RWPE2 (cell line): ENCODE measurements around the gene MRPL2.
"Not testable (repeated sequence)": the region's sequence is repeated elsewhere in the genome, so short reads cannot be mapped to it uniquely, and the experiment has no call there.

ENCODE experiments used
- ATAC-seq: fragments of 200-7000 bp; cut with Tn5 transposase; 3 replicates; pipeline ENCODE4 v1.9.1; 2021; ENCODE audit warnings: low read depth
- DNase-seq: peaks from one replicate; pipeline ENCODE4 v3.0.0-alpha.2; 2020; ENCODE audit warnings: low spot score
- H3K27ac ChIP-seq: fragments of 450-650 bp; 2 replicates; pipeline ENCODE4 v1.5.1; 2017; ENCODE audit warnings: mild to moderate bottlenecking; ENCODE audit not compliant: poor library complexity, severe bottlenecking
- H3K27me3 ChIP-seq: fragments of 250-450 bp; sonication (Bioruptor Pico); 2 replicates; pipeline ENCODE4 v1.5.1; 2021; ENCODE audit warnings: mild to moderate bottlenecking, moderate library complexity; ENCODE audit not compliant: insufficient read depth, poor library complexity, severe bottlenecking
- H3K36me3 ChIP-seq: fragments of 250-450 bp; sonication (Bioruptor Pico); 2 replicates; pipeline ENCODE4 v1.5.1; 2020; ENCODE audit warnings: low read depth, mild to moderate bottlenecking, moderate library complexity
- H3K4me1 ChIP-seq: fragments of 250-450 bp; sonication (Bioruptor Pico); 2 replicates; pipeline ENCODE4 v1.5.1; 2021; ENCODE audit warnings: mild to moderate bottlenecking, moderate library complexity; ENCODE audit not compliant: insufficient read depth, poor library complexity, severe bottlenecking
- H3K4me3 ChIP-seq: fragments of 250-450 bp; sonication (Bioruptor Pico); 2 replicates; pipeline ENCODE4 v1.5.1; 2021; ENCODE audit warnings: mild to moderate bottlenecking, moderate library complexity; ENCODE audit not compliant: severe bottlenecking
- H3K9me3 ChIP-seq: fragments of 250-450 bp; sonication (Bioruptor Pico); 2 replicates; pipeline ENCODE4 v1.5.1; 2021; ENCODE audit warnings: mild to moderate bottlenecking, moderate library complexity; ENCODE audit not compliant: severe bottlenecking
- TF ChIP-seq, protein P1 (sequence below): fragments of 450-650 bp; IDR thresholded peaks from one replicate; pipeline ENCODE4 v1.5.1; 2017; ENCODE audit warnings: mild to moderate bottlenecking, moderate library complexity; ENCODE audit not compliant: poor library complexity, severe bottlenecking

MRPL2 gene

DNA sequence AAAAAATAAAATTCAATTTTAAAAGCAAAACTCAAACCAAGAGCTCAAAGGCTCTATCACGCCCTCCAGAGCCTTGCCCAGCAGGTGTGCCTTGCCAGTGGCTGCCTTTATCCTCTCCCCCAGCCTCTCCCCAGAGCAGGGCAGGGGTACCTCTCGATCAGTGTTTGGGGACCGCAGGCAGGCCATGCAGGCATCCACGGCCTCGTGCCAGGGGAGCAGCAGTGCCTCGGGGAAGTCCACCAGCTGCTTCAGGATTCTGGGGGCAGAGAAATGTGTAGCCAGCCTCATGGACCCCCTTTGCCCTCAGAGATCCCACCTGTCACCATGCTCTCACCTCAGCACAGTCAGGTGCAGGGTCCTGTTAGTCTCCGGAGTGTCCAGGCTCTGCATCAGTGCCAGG is 11.2 kb downstream of the MRPL2 start:
- H3K36me3 ChIP-seq: peaks cover 61% of the 10 kb centered on the region
- no peak for ATAC-seq
- no peak overlapping the region for H3K4me3 ChIP-seq
- no peaks in the 10 kb centered on the region for H3K9me3 ChIP-seq
- H3K27ac ChIP-seq: no peak overlapping the region
- TF ChIP-seq, protein P1, sequence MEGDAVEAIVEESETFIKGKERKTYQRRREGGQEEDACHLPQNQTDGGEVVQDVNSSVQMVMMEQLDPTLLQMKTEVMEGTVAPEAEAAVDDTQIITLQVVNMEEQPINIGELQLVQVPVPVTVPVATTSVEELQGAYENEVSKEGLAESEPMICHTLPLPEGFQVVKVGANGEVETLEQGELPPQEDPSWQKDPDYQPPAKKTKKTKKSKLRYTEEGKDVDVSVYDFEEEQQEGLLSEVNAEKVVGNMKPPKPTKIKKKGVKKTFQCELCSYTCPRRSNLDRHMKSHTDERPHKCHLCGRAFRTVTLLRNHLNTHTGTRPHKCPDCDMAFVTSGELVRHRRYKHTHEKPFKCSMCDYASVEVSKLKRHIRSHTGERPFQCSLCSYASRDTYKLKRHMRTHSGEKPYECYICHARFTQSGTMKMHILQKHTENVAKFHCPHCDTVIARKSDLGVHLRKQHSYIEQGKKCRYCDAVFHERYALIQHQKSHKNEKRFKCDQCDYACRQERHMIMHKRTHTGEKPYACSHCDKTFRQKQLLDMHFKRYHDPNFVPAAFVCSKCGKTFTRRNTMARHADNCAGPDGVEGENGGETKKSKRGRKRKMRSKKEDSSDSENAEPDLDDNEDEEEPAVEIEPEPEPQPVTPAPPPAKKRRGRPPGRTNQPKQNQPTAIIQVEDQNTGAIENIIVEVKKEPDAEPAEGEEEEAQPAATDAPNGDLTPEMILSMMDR: no peak
- DNase-seq: no peak
- peaks cover 4% of the 10 kb centered on the region for H3K4me1 ChIP-seq
- no peaks in the 10 kb centered on the region for H3K27me3 ChIP-seq

DNA sequence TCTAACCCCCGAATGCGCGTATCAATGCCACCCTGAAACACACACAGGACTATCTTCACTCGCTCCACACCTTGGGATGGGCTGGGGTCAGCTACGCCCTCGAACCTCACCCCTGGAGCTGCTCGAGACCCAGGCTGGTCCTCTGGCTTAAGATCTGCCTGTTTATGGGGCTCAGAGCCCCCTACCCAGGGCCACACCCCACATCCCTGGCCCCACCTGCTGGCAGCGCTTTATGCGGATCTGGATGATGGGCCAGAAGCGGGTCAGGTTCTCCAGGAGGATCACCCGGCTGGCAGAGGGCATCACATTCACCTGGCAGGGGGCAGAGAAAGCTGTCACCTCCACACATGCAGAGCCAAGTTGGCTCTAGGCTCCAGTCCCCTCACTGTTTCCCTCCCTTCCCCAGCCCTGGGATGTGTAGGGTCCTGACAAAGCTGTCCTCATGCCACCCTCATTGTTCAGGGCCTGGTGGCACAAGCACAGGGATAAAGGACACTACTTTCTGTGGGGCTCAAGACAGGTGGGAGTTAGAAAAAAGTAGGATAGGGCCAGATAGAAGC is 13.8 kb downstream of the MRPL2 start:
- TF ChIP-seq, protein P1: no peak
- ATAC-seq: no peak

DNA sequence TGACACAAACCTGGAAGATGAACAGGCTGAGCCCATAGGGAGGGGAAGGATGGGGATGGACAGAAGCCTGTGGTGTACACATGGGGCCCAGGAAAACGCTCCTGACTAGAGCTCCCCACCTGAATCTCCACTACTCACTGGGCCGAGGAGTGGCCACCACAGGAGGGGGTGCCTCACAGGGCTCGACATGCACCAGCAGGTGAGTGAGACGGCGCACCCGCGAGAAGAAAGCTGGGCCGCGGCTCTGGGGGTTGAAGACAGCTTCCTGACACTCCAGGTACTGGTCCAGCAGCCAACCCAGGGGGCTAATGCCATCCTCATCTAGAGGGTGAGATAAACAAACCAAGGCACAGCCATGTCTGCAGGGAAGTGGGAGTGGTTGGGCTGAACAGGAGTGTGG is 15.9 kb downstream of the MRPL2 start:
- no peak overlapping the region for H3K4me3 ChIP-seq
- peaks cover 49% of the 10 kb centered on the region for H3K36me3 ChIP-seq
- DNase-seq (no peak), ATAC-seq (no peak)
- H3K27me3 ChIP-seq: no peaks in the 10 kb centered on the region
- H3K4me1 ChIP-seq: no peaks in the 10 kb centered on the region
- H3K27ac ChIP-seq: no peak overlapping the region
- TF ChIP-seq, protein P1: no peak
- H3K9me3 ChIP-seq: no peaks in the 10 kb centered on the region

More for the DNA sequence above, 13.8 kb downstream of the MRPL2 start:
- peaks cover 57% of the 10 kb centered on the region for H3K36me3 ChIP-seq
- no peaks in the 10 kb centered on the region for H3K4me1 ChIP-seq
- H3K4me3 ChIP-seq: no peak overlapping the region
- no peak overlapping the region for H3K27ac ChIP-seq
- DNase-seq: no peak
- H3K27me3 ChIP-seq: no peaks in the 10 kb centered on the region
- no peaks in the 10 kb centered on the region for H3K9me3 ChIP-seq

DNA sequence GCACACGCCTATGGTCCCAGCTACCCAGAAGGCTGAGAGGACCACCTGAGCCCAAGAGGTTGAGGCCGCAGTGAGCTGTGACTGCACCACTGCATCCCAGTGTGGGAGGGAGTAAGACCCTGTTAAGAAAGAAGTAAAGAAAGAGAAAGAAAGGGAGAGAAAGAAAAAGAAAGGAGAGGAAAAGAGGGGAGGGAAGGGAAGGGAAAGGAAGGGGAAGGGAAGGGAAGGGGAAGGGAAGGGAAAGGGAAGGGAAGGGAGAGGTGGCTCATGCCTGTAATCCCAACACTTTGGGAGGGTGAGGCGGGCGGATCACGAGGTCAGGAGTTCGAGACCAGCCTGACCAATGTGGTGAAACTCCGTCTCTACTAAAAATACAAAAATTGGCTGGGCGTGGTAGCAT is 17.8 kb downstream of the MRPL2 start:
- not testable (repeated sequence) for H3K4me3 ChIP-seq, DNase-seq, H3K4me1 ChIP-seq

DNA sequence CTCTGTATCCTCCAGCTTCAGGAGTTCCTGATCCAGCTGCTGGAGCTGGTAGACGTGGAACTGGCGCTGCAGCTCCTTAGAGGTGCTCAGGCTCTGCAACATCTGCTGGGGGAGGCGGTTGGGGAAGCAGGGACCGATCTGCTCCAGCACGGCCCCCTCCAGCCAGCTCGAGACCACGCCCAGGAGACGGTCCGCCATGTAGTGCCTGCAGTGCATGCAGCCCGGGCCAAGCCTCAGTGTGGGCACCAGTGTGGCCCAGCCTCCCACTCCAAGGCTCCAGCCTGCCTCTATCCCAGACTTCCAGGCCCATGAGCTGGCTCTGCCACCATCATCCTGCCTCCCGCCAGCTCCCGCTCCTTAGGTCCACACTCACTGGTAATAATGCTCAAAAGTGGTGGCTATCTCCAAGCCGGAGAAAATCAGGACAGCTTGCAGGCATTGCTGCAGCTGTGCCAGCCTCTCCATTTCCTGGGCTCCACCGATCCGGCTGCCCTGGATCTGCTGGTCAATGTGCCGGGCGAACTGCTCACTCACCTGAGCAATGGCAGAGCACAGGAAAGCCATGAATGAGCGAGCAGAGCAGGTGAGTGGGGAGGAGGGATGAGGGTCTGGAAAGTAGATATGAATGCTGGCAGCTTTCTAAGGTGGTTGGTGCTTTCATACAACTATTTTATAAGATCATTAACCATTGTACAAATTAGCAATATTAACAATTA is 18.5 kb downstream of the MRPL2 start:
- no peaks in the 10 kb centered on the region for H3K9me3 ChIP-seq
- DNase-seq (no peak), ATAC-seq (no peak)
- no peaks in the 10 kb centered on the region for H3K4me1 ChIP-seq
- TF ChIP-seq, protein P1: no peak
- H3K27ac ChIP-seq: no peak overlapping the region
- H3K4me3 ChIP-seq: no peak overlapping the region
- H3K27me3 ChIP-seq: no peaks in the 10 kb centered on the region
- peaks cover 54% of the 10 kb centered on the region for H3K36me3 ChIP-seq

More for the DNA sequence above, 17.8 kb downstream of the MRPL2 start:
- H3K36me3 ChIP-seq: peaks cover 50% of the 10 kb centered on the region
- not testable (repeated sequence) for H3K9me3 ChIP-seq, H3K27ac ChIP-seq, H3K27me3 ChIP-seq, ATAC-seq
